Endothelial cell of umbilical vein (primary cell): Measurements from ENCODE around the gene SUCLG2.

Source experiments
- CTCF ChIP-seq, 2 donors: IDR thresholded peaks; 1 replicate in 1 of 2; 2 replicates in 1 of 2; pipeline ENCODE4 v1.5.1; 2011; ENCODE audit warnings: low read length in 2 of 2, mild to moderate bottlenecking in 2 of 2, moderate library complexity in 2 of 2, control low read depth in 1 of 2, inconsistent platforms in 1 of 2, low read depth in 1 of 2; ENCODE audit not compliant: insufficient read depth in 1 of 2; ENCODE audit errors: extremely low read depth in 1 of 2
- EZH2 ChIP-seq: IDR thresholded peaks from 2 replicates; pipeline ENCODE4 v1.6.1; 2012; ENCODE audit warnings: borderline replicate concordance, low read depth, mild to moderate bottlenecking, moderate library complexity, low read length, inconsistent platforms; ENCODE audit not compliant: severe bottlenecking
- JUN ChIP-seq: IDR thresholded peaks from 2 replicates; pipeline ENCODE4 v1.6.1; 2011; ENCODE audit warnings: borderline replicate concordance, low read depth; ENCODE audit not compliant: insufficient read length, insufficient read depth
- MAX ChIP-seq: IDR thresholded peaks from 2 replicates; pipeline ENCODE4 v1.6.1; 2011; ENCODE audit not compliant: insufficient read depth, insufficient read length
- MYC ChIP-seq: IDR thresholded peaks from one replicate; pipeline ENCODE4 v1.6.1; 2011; ENCODE audit warnings: mild to moderate bottlenecking, low read depth, low read length
- POLR2A ChIP-seq: IDR thresholded peaks from 2 replicates; pipeline ENCODE4 v1.6.1; 2012; ENCODE audit warnings: low read depth, mild to moderate bottlenecking, control low read depth, low read length
- POLR2AphosphoS5 ChIP-seq: IDR thresholded peaks from 2 replicates; pipeline ENCODE4 v1.6.1; 2012; ENCODE audit warnings: low read depth, mild to moderate bottlenecking, control low read depth, low read length, moderate library complexity; ENCODE audit not compliant: insufficient read depth

DNA sequence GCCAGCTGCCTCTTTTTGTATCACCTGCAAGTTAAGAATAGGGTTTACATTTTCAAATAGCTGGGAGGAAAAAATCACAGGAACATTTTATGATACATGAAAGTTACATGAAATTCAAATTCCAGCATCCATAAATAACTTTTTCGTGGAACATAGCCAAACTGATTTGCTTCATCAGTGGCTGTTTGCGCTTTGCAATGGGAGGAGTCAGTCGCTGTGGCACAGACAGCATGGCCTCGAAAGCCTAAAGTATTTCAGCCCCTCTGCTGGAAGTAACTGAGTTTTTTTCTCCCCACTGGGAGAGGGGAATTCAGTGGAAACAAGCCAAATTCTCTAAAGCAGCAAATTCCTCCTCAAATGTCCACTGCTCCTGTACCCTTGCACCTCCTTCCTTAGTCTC, 271.9 kb downstream of the SUCLG2 start:
- TF ChIP-seq POLR2A, result no peak
- no peak for TF ChIP-seq MYC
- TF ChIP-seq JUN, result no peak
- TF ChIP-seq EZH2, result no peak
- TF ChIP-seq CTCF (IDR thresholded peaks at IDR 0.05; ENCODE audit: extremely low read depth in 1 of 2, insufficient read depth in 1 of 2, low read depth in 1 of 2, low read length in 2 of 2), result no peak
- TF ChIP-seq MAX, result no peak
- no peak for TF ChIP-seq POLR2AphosphoS5
